ENCODE data around the gene SYCP3. TPM values are rescaled to one million over a fixed set of nuclear protein-coding genes. Genes with fewer than 3 reads are reported as not detected.

SYCP3 gene
- total and polyA plus RNA-seq, 5 donors from 2014 or later: 0.03 to 0.27 (median 0.23) TPM; not detected in 2

- Mint-ChIP-seq H3K9me3 (no peaks in the 10 kb centered on the region), H3K4me3 (no peak overlapping the region), H3K4me1 (peaks cover 0 to 4% (median 2%) of the 10 kb centered on the region in 4 donors), H3K27me3 (no peaks in the 10 kb centered on the region), H3K27ac (no peak overlapping the region), H3K36me3 (peaks cover 33% of the 10 kb centered on the region)
- no peak overlapping the region for H3K4me3 ChIP-seq (ENCODE audit: low read depth, low read length)
- DNase-seq (no peak), ATAC-seq (ENCODE audit: low read depth in 2 of 2) (no peak)
- no peaks in the 10 kb centered on the region for H3K4me1 ChIP-seq (ENCODE audit: control insufficient read depth, insufficient read depth, low read length, poor library complexity, severe bottlenecking)
- H3K36me3 ChIP-seq (ENCODE audit: control insufficient read depth, insufficient read depth, low read length): peaks cover 48% of the 10 kb centered on the region
- H3K27me3 ChIP-seq (ENCODE audit: control insufficient read depth, insufficient read depth, low read length): no peaks in the 10 kb centered on the region
- H3K9me3 ChIP-seq (ENCODE audit: control insufficient read depth in 2 of 2, low read length in 2 of 2): no peaks in the 10 kb centered on the region
- no peak overlapping the region for H3K27ac ChIP-seq (ENCODE audit: insufficient read depth, low read length, poor library complexity, severe bottlenecking)
Measured at GRCh38 chr12:101761350-101761749, 22.1 kb upstream of the SYCP3 start.

GRCh38 chr12:101759396-101760047 lies 20.3 kb upstream of the SYCP3 start:
- H3K4me1 Mint-ChIP-seq: peaks cover 0 to 4% (median 2%) of the 10 kb centered on the region in 4 donors
- H3K4me3 ChIP-seq (ENCODE audit: low read depth, low read length): no peak overlapping the region
- H3K27me3 Mint-ChIP-seq: no peaks in the 10 kb centered on the region
- H3K27me3 ChIP-seq (ENCODE audit: control insufficient read depth, insufficient read depth, low read length): no peaks in the 10 kb centered on the region
- no peak overlapping the region for H3K27ac ChIP-seq (ENCODE audit: insufficient read depth, low read length, poor library complexity, severe bottlenecking)
- H3K9me3 Mint-ChIP-seq: no peaks in the 10 kb centered on the region
- peaks cover 43% of the 10 kb centered on the region for H3K36me3 ChIP-seq (ENCODE audit: control insufficient read depth, insufficient read depth, low read length)
- DNase-seq: peak in 2 of 3 donors; percentile 31 to 36
- peaks cover 45% of the 10 kb centered on the region for H3K36me3 Mint-ChIP-seq
- ATAC-seq (ENCODE audit: low read depth in 2 of 2): no peak
- H3K4me3 Mint-ChIP-seq: no peak overlapping the region
- H3K9me3 ChIP-seq (ENCODE audit: control insufficient read depth in 2 of 2, low read length in 2 of 2): no peaks in the 10 kb centered on the region
- peak overlapping the region in 1 of 3 donors; percentile 52 for H3K27ac Mint-ChIP-seq
- H3K4me1 ChIP-seq (ENCODE audit: control insufficient read depth, insufficient read depth, low read length, poor library complexity, severe bottlenecking): no peaks in the 10 kb centered on the region

- peaks cover 54% of the 10 kb centered on the region for H3K36me3 ChIP-seq (ENCODE audit: control insufficient read depth, insufficient read depth, low read length)
- no peaks in the 10 kb centered on the region for H3K27me3 ChIP-seq (ENCODE audit: control insufficient read depth, insufficient read depth, low read length)
- Mint-ChIP-seq H3K4me3 (no peak overlapping the region), H3K9me3 (no peaks in the 10 kb centered on the region), H3K4me1 (peaks cover 0 to 2% (median 0%) of the 10 kb centered on the region in 4 donors), H3K36me3 (peaks cover 61% of the 10 kb centered on the region), H3K27me3 (no peaks in the 10 kb centered on the region), H3K27ac (peak overlapping the region in 1 of 3 donors; percentile 81)
- H3K4me1 ChIP-seq (ENCODE audit: control insufficient read depth, insufficient read depth, low read length, poor library complexity, severe bottlenecking): no peaks in the 10 kb centered on the region
- no peak overlapping the region for H3K27ac ChIP-seq (ENCODE audit: insufficient read depth, low read length, poor library complexity, severe bottlenecking)
- DNase-seq (no peak), ATAC-seq (ENCODE audit: low read depth in 2 of 2) (no peak)
- H3K9me3 ChIP-seq (ENCODE audit: control insufficient read depth in 2 of 2, low read length in 2 of 2): no peaks in the 10 kb centered on the region
- H3K4me3 ChIP-seq (ENCODE audit: low read depth, low read length): no peak overlapping the region
Measured at GRCh38 chr12:101750152-101750551, 10.9 kb upstream of the SYCP3 start.

- ATAC-seq (ENCODE audit: low read depth in 2 of 2): no peak
- Mint-ChIP-seq H3K27me3 (no peaks in the 10 kb centered on the region), H3K36me3 (peaks cover 61% of the 10 kb centered on the region), H3K9me3 (no peaks in the 10 kb centered on the region), H3K4me3 (no peak overlapping the region), H3K27ac (peak overlapping the region in 2 of 3 donors; percentile 16 to 81), H3K4me1 (peaks cover 0 to 2% (median 0%) of the 10 kb centered on the region in 4 donors)
- Histone ChIP-seq H3K4me3 (ENCODE audit: low read depth, low read length) (no peak overlapping the region), H3K36me3 (ENCODE audit: control insufficient read depth, insufficient read depth, low read length) (peaks cover 54% of the 10 kb centered on the region), H3K4me1 (ENCODE audit: control insufficient read depth, insufficient read depth, low read length, poor library complexity, severe bottlenecking) (no peaks in the 10 kb centered on the region), H3K9me3 (ENCODE audit: control insufficient read depth in 2 of 2, low read length in 2 of 2) (no peaks in the 10 kb centered on the region), H3K27me3 (ENCODE audit: control insufficient read depth, insufficient read depth, low read length) (no peaks in the 10 kb centered on the region), H3K27ac (ENCODE audit: insufficient read depth, low read length, poor library complexity, severe bottlenecking) (no peak overlapping the region)
- no peak for DNase-seq
Measured at GRCh38 chr12:101749657-101750056, 10.4 kb upstream of the SYCP3 start.

- Histone ChIP-seq H3K4me3 (ENCODE audit: low read depth, low read length) (no peak overlapping the region), H3K27me3 (ENCODE audit: control insufficient read depth, insufficient read depth, low read length) (no peaks in the 10 kb centered on the region), H3K36me3 (ENCODE audit: control insufficient read depth, insufficient read depth, low read length) (peaks cover 53% of the 10 kb centered on the region), H3K4me1 (ENCODE audit: control insufficient read depth, insufficient read depth, low read length, poor library complexity, severe bottlenecking) (peaks cover 5% of the 10 kb centered on the region), H3K27ac (ENCODE audit: insufficient read depth, low read length, poor library complexity, severe bottlenecking) (no peak overlapping the region), H3K9me3 (ENCODE audit: control insufficient read depth in 2 of 2, low read length in 2 of 2) (no peaks in the 10 kb centered on the region)
- DNase-seq: no peak
- Mint-ChIP-seq H3K4me3 (no peak overlapping the region), H3K27me3 (no peaks in the 10 kb centered on the region), H3K4me1 (peaks cover 0 to 5% (median 1%) of the 10 kb centered on the region in 4 donors), H3K27ac (peak overlapping the region in 2 of 3 donors; percentile 16 to 81), H3K9me3 (no peaks in the 10 kb centered on the region), H3K36me3 (peaks cover 65% of the 10 kb centered on the region)
- ATAC-seq (ENCODE audit: low read depth in 2 of 2): no peak
Measured at GRCh38 chr12:101748907-101749306, 9.6 kb upstream of the SYCP3 start.

GRCh38 chr12:101747697-101748096 lies 8.4 kb upstream of the SYCP3 start:
- DNase-seq: no peak
- no peak overlapping the region for H3K27ac ChIP-seq (ENCODE audit: insufficient read depth, low read length, poor library complexity, severe bottlenecking)
- Mint-ChIP-seq H3K4me3 (no peak overlapping the region), H3K27ac (peak overlapping the region; percentile 39 to 72 (median 70)), H3K36me3 (peaks cover 60% of the 10 kb centered on the region), H3K4me1 (peaks cover 0 to 11% (median 5%) of the 10 kb centered on the region in 4 donors), H3K9me3 (no peaks in the 10 kb centered on the region), H3K27me3 (no peaks in the 10 kb centered on the region)
- peaks cover 44% of the 10 kb centered on the region for H3K36me3 ChIP-seq (ENCODE audit: control insufficient read depth, insufficient read depth, low read length)
- H3K27me3 ChIP-seq (ENCODE audit: control insufficient read depth, insufficient read depth, low read length): no peaks in the 10 kb centered on the region
- H3K4me1 ChIP-seq (ENCODE audit: control insufficient read depth, insufficient read depth, low read length, poor library complexity, severe bottlenecking): peaks cover 10% of the 10 kb centered on the region
- H3K9me3 ChIP-seq (ENCODE audit: control insufficient read depth in 2 of 2, low read length in 2 of 2): no peaks in the 10 kb centered on the region
- ATAC-seq (ENCODE audit: low read depth in 2 of 2): no peak
- no peak overlapping the region for H3K4me3 ChIP-seq (ENCODE audit: low read depth, low read length)

- H3K36me3 Mint-ChIP-seq: peaks cover 54% of the 10 kb centered on the region
- no peak overlapping the region for H3K4me3 ChIP-seq (ENCODE audit: low read depth, low read length)
- peaks cover 0 to 13% (median 5%) of the 10 kb centered on the region in 4 donors for H3K4me1 Mint-ChIP-seq
- peaks cover 10% of the 10 kb centered on the region for H3K4me1 ChIP-seq (ENCODE audit: control insufficient read depth, insufficient read depth, low read length, poor library complexity, severe bottlenecking)
- H3K4me3 Mint-ChIP-seq: no peak overlapping the region
- H3K27me3 Mint-ChIP-seq: no peaks in the 10 kb centered on the region
- H3K9me3 Mint-ChIP-seq: no peaks in the 10 kb centered on the region
- no peaks in the 10 kb centered on the region for H3K9me3 ChIP-seq (ENCODE audit: control insufficient read depth in 2 of 2, low read length in 2 of 2)
- H3K36me3 ChIP-seq (ENCODE audit: control insufficient read depth, insufficient read depth, low read length): peaks cover 38% of the 10 kb centered on the region
- H3K27ac Mint-ChIP-seq: peak overlapping the region in 1 of 3 donors; percentile 18
- DNase-seq (no peak), ATAC-seq (ENCODE audit: low read depth in 2 of 2) (no peak)
- H3K27ac ChIP-seq (ENCODE audit: insufficient read depth, low read length, poor library complexity, severe bottlenecking): no peak overlapping the region
- H3K27me3 ChIP-seq (ENCODE audit: control insufficient read depth, insufficient read depth, low read length): no peaks in the 10 kb centered on the region
Measured at GRCh38 chr12:101746661-101747060, 7.4 kb upstream of the SYCP3 start.

- Histone ChIP-seq H3K4me1 (ENCODE audit: control insufficient read depth, insufficient read depth, low read length, poor library complexity, severe bottlenecking) (peaks cover 10% of the 10 kb centered on the region), H3K9me3 (ENCODE audit: control insufficient read depth in 2 of 2, low read length in 2 of 2) (no peaks in the 10 kb centered on the region), H3K27me3 (ENCODE audit: control insufficient read depth, insufficient read depth, low read length) (no peaks in the 10 kb centered on the region), H3K4me3 (ENCODE audit: low read depth, low read length) (no peak overlapping the region), H3K27ac (ENCODE audit: insufficient read depth, low read length, poor library complexity, severe bottlenecking) (no peak overlapping the region), H3K36me3 (ENCODE audit: control insufficient read depth, insufficient read depth, low read length) (peaks cover 34% of the 10 kb centered on the region)
- Mint-ChIP-seq H3K27me3 (no peaks in the 10 kb centered on the region), H3K9me3 (no peaks in the 10 kb centered on the region), H3K36me3 (peaks cover 50% of the 10 kb centered on the region), H3K27ac (no peak overlapping the region), H3K4me1 (peaks cover 0 to 13% (median 5%) of the 10 kb centered on the region in 4 donors), H3K4me3 (no peak overlapping the region)
- ATAC-seq (ENCODE audit: low read depth in 2 of 2): no peak
- no peak for DNase-seq
Measured at GRCh38 chr12:101746196-101746595, 6.9 kb upstream of the SYCP3 start.

All from CD4-positive, CD25-positive, alpha-beta regulatory T cell (primary cell).